GM19239 (cell line): ENCODE data around the gene VEPH1.
"Not testable (repeated sequence)": the region's sequence is repeated elsewhere in the genome, so short reads cannot be mapped to it uniquely, and the experiment has no call there.

Experiments used
- DNase-seq: peaks from one replicate; pipeline ENCODE4 v3.0.0; 2011; ENCODE audit warnings: low spot score; ENCODE audit not compliant: insufficient read length
- FAIRE-seq: peaks from 2 replicates; lab custom pipeline; 2011; peaks lifted over from hg19 to GRCh38; lab: Jason Lieb, UNC

VEPH1 gene

GRCh38 chr3:157360044-157360443, 143.2 kb downstream of the VEPH1 start:
- DNase-seq, result no peak
- no peak for FAIRE-seq

GRCh38 chr3:157356541-157356940, 146.7 kb downstream of the VEPH1 start:
- no peak for FAIRE-seq
- no peak for DNase-seq

- FAIRE-seq, result no peak
These were observed 147.9 kb downstream of the VEPH1 start for GRCh38 chr3:157355276-157355675.

GRCh38 chr3:157354722-157355121, 148.5 kb downstream of the VEPH1 start:
- no peak for FAIRE-seq

More at GRCh38 chr3:157355276-157355675, 147.9 kb downstream of the VEPH1 start:
- DNase-seq, result no peak

GRCh38 chr3:157354254-157354653, 149.0 kb downstream of the VEPH1 start:
- DNase-seq, result no peak
- no peak for FAIRE-seq

More at GRCh38 chr3:157354722-157355121, 148.5 kb downstream of the VEPH1 start:
- no peak for DNase-seq

GRCh38 chr3:157353652-157354051, 149.6 kb downstream of the VEPH1 start:
- FAIRE-seq, result no peak
- no peak for DNase-seq

GRCh38 chr3:157351981-157352380, 151.2 kb downstream of the VEPH1 start:
- FAIRE-seq, result no peak
- DNase-seq, result no peak

GRCh38 chr3:157350651-157351050, 152.6 kb downstream of the VEPH1 start:
- not testable (repeated sequence) for DNase-seq, FAIRE-seq

- not testable (repeated sequence) for FAIRE-seq, DNase-seq
These were observed 154.7 kb downstream of the VEPH1 start for GRCh38 chr3:157348304-157349075.

GRCh38 chr3:157347577-157348303, 155.5 kb downstream of the VEPH1 start:
- FAIRE-seq (no peak), DNase-seq (no peak)

- no peak for FAIRE-seq
- DNase-seq, result no peak
These were observed 166.8 kb downstream of the VEPH1 start for GRCh38 chr3:157336252-157337009.

GRCh38 chr3:157335233-157336076, 167.8 kb downstream of the VEPH1 start:
- FAIRE-seq, result no peak
- no peak for DNase-seq

GRCh38 chr3:157333551-157333991, 169.6 kb downstream of the VEPH1 start:
- no peak for DNase-seq
- no peak for FAIRE-seq

- FAIRE-seq (no peak), DNase-seq (no peak)
These were observed 173.0 kb downstream of the VEPH1 start for GRCh38 chr3:157330206-157330605.

- FAIRE-seq, result no peak
- DNase-seq, result no peak
These were observed 173.7 kb downstream of the VEPH1 start for GRCh38 chr3:157329551-157329950.

GRCh38 chr3:157327837-157328236, 175.4 kb downstream of the VEPH1 start:
- FAIRE-seq, result no peak

GRCh38 chr3:157327018-157327417, 176.2 kb downstream of the VEPH1 start:
- DNase-seq (no peak), FAIRE-seq (no peak)

More at GRCh38 chr3:157327837-157328236, 175.4 kb downstream of the VEPH1 start:
- no peak for DNase-seq

GRCh38 chr3:157324869-157325268, 178.3 kb downstream of the VEPH1 start:
- not testable (repeated sequence) for DNase-seq, FAIRE-seq

- no peak for DNase-seq
- no peak for FAIRE-seq
These were observed 179.9 kb downstream of the VEPH1 start for GRCh38 chr3:157323360-157323759.

GRCh38 chr3:157319672-157320071, 183.5 kb downstream of the VEPH1 start:
- DNase-seq (no peak), FAIRE-seq (no peak)
